NCI-H1436 treated with DMSO at 0.1 percent for 48 hours (cell line): ENCODE data around the gene PDE1C.
"Not testable (repeated sequence)": the region's sequence is repeated elsewhere in the genome, so short reads cannot be mapped to it uniquely, and the experiment has no call there.

ENCODE experiments used
- DNase-seq: peaks from one replicate; lab custom pipeline; 2025; lab: John Stamatoyannopoulos, UW

PDE1C gene

DNA sequence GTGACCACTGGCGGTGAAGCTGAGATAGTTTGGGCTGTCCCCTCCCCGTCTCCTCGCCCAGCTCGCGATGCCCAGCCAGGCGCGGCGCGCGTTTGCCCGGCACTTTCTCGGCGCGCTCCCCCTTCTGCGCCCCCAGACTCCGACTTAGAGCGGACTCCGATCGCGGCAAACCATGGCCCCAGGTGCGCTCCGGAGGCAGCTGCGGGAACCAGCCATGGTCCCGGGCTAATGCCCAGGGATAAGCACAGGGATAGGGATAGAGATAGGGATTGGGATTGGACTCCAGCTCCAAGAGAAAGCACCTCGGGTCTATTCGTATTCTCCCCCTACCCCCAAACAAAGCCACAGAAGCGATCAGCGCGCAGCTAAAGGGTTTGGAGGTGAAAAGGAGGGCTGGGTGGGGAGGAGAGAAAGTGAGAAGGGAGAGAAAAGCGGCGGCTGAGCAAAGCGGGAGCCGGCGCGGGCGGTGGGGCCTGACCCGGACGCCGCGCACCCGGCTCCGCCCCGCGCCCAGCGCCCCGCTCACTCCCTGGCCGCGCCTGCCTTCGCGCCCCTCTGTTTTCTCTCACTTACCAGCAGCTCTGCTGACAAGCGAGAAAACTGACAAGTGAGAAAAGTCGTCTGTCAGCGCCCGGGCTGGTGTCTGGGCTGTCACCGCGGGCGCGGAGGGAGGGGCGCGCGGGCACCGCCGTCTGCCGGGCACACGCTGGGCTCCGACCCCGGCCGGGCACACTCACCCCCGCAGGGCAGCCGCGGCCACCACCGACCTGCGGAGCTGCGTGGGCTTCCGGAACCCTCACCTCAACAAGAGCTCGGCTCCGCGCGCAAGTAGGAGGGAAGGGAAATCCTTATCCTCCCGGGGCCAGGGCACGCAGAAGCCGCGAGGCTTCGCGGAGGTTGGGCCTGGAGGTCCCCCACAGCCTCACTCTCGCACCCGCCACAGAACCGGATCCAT lies at the start of gene PDE1C:
PDE1C (minus strand) TSS at position 2 of the 955 bp plus-strand sequence.
- no peak for DNase-seq

DNA sequence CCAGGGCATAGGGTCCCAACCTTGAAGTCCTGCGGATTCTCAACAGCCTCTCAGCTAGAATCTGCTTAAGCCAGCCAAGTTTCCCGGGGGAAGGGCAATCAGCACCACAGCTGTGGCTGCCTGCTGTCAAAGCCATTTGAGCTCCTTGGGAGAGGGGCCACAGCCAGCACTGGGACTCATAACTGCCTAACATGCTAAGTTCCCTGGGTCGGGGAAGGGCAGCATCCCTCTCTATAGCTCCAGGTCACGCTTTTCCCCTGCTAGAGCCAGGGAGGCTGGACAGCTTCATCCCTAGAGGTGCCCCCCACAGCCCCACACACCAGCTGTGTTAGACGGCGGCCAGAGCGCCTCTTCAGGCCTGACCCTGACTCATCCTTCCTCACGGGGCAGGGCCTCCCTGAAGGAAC lies 49.6 kb upstream of the PDE1C start:
- DNase-seq = no peak

DNA sequence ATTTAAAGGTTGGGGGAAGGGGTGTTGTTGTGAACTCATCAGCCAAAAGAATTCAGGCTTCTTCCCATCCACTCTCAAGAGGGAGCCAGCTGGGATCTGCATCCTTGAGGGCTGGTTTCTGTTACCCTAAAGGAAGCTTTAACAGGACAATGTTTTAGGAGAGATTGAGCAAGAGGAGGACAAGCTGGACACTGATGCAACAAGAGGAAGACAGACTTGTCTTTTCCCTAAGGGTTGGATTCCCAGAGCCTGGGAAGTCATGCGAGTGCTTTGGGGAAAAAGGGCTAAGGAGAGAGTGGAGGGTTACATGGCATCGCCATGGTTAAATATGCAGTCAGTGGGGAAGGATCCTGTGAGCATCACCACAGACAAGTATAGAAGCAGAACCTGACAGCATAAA lies 47.6 kb upstream of the PDE1C start:
- DNase-seq = no peak

DNA sequence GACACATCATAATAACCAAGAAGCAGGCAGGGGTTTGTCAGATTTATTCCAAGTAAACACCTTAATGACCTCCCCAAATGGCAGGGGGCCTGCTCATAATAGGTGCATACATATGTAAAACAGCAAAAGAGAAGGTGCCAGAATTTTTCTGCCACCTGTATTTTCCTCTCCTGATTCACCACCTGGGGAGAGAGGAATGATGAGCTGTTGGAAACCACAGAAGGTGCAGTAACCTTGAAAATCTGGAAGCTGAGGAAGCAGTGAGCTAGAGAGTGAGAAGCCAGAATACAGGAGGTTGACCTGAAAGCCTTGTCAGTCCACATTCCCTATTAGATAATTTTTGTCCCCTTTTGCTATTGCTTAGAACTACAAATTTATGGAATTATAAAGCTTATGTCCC lies 46.2 kb upstream of the PDE1C start:
- no peak for DNase-seq

DNA sequence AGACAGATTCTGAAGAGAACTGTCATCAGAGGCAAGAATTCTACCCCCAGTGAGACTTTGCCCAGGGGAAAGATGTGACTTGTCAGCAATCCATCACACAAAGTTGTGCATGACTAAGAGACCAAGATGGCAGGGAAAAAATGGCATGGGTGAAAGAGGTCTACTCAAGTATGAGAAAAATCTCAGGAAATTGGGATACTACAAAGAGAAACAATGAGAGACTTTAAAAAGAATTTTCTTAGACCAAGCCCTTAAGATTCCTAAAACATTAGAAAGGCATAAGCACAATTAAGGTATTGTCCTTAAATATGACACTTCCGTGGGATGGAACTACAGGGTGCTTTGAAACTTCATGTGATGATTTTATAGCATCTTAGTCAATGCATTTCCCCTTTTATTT lies 45.6 kb upstream of the PDE1C start:
- DNase-seq = no peak

DNA sequence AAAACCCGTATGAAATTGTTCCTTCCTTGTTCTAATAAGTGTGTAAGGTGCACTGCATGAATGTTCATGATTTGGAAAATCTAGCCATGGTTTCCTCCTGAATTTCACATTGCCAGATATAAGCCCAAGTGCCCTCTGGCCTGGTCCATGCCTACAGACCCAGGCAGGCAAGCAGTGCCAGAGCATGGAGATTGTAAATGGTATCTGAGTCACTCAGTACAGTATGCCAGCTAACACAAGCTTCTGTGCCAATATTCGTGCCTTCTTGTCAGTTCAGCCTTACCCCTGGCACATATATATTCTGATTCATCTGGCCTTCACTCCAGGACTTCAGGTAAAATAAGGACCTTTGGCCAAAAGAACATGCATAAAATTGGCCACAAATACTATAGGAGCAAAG lies 38.4 kb upstream of the PDE1C start:
- no peak for DNase-seq

DNA sequence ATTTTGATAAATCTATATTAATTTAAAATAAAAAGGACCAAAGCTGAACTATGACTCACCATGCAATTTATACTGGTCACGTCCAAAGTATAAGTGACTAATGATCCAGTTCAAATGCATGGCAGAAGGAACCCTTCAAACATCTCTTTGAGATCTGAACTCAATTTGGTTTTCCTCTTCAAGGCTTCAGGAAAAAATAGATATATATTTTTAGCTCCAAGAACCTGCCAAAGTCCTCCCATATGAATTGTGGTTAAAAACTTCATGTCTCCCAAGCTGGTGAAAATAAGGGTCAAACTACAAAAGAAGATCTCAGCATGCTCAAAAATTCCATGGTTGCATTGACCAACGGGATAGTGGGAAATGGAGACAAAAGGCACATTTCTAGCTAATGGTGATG lies 34.6 kb upstream of the PDE1C start:
- no peak for DNase-seq

DNA sequence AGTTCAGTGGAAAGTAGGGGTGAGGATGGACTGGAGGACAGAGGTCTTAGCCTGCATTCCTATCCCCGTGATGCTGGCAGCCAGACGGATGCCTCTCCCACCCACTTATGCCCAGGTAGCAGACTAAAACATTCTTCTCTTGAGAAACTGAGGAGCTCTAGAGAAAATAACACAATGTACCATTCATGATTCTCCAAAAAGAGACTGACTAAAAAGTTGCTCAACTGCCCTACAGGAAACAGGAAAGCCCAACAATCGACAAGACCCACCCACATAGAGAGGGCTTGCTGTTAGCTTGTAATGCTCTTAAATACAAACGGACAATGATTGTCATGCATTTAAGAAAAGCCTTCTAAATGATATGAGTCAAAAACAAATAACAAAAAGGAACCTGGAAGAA lies 33.2 kb upstream of the PDE1C start:
- DNase-seq = no peak

DNA sequence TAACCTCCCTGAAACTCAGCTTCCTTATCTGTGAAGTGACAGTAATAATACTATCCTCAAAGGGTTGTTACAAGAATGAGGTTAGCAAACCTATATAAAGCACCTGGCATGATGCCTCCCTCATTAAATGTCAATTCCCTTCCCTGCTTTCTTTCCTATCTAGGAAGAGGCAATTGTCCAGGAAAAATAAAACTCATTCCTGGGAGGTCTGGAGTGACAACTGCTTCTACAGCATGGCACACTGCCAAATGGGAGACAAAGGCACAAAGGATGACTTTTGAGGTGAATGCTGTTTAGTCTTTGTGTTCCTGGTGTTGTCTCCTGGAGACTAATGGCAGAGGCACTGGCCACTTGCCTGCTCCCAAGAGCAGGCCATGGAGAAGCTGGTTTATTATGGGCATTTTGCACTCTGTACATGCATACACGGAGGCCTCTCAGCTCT lies 32.2 kb upstream of the PDE1C start:
- no peak for DNase-seq

DNA sequence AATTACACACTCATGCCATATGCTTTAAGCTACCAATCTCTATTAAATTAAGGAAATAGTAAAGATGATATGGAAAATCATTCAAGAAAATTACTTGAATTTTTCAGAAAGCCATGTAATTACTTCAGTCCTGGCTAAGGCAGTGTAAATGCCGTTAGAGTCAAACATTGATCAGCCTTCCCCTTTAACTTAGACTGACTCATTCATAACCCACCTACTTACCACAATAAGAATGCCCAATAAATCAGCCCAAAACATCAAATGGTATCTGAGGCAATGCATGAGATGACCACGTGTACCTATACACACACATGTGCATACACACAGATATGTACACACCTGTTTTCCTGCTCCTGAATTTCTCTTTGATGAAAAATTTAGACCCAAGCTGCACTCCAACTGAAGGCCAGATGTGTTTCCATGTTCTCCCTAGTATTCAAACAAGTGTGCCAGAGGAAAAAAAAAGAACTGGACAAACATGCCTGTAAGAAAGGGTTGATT lies 30.2 kb upstream of the PDE1C start:
- no peak for DNase-seq

DNA sequence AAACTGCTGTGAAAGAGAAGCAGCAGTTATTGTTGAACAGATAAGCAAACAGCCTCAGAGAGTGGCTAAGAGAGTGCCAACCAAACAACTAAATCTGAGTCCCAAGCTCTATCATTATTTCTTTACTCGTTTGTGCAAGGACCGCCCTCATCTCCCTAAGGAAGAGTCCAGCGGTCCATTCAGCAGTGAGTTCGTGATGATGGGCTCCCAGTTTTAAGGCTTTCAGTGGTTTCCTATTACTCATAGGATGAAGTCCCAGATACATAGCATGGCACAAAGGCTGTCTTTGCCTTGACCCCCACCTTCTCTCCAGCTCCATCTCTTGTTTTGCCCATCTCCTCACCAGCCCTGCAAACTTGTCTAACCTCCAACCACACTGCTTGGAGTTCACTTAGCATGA lies 24.3 kb upstream of the PDE1C start:
- no peak for DNase-seq

DNA sequence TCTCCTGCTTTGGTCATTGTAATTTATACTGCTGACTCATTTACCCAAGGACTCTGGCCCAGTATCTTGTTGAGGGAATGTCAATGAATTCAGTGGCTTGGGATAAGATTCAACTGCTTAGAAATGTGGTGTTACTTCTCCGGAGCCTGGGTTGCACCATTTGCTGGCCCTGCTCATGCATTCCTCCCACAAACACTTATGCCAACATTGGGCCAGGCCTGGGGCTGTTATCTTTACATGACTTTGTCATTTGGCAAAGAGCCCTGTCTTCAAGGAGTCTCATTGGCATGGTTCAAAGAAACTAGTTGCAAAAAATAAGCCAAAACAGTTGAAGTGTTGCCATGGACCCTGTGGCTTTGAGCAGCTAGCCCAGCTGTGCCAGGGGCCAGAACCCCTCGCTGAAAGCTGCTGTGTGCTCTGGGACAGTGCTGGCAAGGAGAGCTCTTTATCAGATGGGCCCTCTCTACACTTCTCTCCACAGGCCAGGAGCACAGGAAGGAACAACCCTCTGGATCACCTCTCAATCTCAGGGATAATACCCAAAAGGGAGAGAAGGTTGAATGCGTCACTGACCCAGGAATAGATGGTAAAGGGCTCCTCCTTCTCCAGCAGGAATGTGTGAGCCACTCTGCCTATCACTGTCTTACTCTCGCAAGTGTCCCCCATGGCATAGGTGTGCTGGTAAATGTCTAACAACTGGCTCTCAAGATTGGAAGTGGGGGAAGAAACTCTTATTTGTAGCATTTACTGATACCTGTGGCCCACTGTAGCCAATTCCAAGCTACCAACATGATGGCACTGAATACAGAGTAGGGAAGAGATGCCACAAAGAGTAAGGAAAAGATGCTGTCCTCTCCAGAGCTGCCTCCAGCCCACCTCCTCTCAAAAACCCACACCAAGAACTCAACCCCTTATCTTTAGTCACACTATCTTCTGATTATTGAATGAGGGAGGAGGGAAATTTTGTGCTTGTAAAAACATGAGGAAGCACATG lies 23.5 kb upstream of the PDE1C start:
- no peak for DNase-seq

DNA sequence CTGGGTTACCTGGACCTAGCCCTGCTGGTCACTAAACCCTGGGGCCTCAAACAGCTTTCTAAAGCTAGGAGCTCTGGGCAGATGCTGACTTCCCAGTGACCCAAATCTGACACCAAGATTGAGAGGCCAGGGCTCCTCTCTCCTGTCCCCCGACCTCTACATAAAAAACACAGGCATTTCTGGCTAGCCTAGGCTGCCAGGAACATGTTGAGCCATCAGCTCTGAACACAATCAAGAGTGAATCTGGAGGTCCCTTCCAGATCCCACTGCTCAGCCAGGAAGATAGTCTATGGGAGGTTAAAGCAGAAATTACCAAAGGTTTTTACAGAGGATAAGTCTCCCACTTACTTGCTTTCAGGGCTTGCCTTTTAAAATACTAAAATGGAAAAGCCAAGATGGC lies 22.1 kb upstream of the PDE1C start:
- no peak for DNase-seq

DNA sequence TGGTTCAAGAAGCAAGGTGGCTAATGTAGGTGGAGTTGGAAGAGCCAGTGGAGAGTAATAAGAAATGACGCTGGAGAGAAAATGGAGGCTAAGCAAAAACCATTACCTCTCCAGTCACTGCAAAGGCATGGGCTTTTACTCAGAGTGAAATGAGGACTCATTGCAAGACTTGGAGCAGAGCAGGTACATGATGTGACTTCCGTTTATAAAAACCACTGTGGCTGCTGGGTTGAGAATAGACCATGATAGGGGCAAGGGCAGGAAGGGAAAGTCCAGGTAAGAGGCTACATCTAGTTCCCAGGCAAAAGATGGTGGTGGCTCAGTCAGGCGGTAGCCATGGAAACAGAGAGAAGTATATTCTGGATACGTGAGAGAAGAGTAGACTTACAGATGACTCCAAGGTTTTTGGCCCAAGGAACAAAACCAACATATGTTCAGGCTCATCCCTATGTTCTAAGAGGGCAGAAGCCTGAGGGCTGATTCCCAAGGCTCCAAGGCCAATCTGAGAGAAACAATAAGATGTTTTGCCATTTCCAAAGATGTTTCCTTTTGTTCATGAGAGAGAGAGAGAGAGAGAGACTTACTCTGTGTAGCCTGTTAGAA lies 21.5 kb upstream of the PDE1C start:
- no peak for DNase-seq

DNA sequence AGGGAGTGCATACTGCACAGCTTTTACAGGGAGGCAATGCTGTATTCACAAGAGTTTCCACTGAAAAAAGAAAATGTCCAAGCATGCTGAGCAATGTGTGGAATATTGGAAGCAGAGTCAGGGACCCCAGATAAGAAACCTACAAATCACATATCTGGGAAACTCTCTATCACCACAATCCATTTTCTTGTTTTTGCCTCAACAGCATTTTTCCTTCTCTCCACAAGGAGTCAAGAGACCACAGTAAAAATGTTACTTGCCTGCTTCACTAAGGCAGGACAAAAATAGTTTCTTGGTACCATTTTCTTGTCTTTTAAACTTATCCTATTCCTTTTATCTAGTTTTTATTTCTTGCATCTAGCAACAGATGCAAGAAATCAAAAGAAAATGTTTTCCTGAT lies 19.5 kb upstream of the PDE1C start:
- DNase-seq = no peak

DNA sequence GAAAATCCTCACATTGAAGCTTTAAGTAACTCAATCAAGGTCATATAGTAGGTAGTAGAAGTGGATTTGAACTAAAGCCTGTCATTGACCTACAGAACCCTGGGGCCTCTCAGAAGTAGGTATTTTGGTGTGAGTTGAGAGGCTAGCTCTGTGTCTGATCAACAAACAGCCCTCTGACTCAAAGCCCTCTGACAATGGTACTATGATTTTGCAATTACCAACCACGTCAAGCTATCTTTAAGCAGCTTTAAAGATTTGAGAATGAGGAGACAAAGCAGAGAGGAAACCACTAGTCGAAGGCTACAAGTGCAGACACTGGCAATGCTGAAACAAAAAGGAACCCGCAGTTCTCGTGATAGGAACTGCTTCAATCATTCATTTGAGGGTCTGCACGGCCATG lies 19.0 kb upstream of the PDE1C start:
- no peak for DNase-seq

DNA sequence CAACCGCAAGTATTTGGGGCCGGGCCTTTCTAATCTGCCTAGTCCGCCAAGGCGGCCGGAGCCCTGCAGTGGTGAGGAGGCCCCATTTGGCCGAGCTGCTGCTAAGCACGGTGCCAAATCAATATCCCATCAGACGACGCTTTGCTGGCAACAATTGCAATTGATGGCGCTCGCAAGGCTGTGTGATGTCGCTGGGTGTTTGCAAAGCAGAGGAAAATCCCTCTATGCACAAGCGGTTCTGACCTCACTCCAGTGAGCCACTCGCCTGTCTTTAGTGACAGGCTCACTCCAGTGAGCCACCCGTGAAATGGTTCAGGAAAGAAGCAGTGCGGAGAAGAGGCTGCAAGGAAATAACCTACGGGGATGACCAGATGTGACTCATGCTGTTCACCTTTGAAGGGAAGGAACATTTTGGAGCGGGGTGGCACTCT lies 18.3 kb upstream of the PDE1C start:
- no peak for DNase-seq

DNA sequence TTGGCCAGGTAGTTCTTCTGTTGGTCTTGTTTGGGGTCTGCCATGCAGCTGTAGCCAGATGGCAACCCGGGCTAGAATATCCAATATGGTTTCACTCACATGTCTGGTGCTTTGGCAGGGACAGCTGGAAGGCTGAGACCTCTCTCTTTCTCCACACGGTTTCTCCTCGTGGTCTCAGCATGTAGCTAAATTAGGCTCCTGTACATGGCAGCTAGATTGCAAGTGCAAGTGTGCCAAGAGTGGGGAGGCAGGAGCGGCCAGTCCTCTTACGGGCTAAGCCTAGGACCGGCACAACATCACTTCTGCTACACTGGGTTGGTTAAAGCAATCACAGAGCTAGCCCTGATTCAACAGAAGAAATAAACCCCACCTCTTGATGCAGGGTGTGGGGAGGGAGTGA lies 9.3 kb upstream of the PDE1C start:
- no peak for DNase-seq

DNA sequence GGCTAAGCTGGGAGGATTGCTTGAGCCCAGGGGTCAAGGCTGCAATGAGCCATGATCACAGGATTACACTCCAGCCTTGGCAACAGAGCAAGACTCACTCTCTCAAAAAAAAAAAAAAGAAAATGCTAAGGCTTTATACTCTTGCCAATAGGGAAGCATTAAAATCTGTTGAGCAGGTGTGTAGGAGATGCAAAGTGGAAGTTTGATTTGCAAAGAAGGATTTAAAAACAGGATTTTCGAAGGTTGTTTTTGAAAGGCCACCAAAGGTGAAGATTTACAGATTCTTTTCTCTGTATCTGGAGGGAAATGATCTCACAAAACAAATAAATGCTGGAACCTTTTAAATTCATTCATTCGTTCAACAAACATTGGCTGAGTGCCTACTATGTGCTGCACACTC lies 8.6 kb upstream of the PDE1C start:
- DNase-seq = no peak

DNA sequence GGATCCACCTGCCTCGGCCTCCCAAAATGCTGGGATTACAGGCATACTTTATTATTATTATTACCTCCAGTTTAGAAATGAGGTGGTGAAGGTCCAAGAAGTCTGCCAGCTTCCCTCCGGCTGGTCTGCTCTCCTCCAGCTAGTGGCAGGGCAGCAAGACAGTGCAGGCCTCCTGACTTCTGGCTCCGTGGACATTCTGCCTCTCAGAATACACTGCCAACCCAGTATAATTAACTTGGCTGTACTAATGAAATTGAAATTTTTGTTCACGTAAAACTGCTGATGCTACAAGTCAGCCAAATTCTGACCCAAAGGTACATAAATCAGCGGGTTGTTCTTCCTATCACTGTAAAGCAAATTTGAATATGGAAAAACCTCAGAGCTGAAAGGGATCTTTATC lies 7.6 kb upstream of the PDE1C start:
- no peak for DNase-seq

DNA sequence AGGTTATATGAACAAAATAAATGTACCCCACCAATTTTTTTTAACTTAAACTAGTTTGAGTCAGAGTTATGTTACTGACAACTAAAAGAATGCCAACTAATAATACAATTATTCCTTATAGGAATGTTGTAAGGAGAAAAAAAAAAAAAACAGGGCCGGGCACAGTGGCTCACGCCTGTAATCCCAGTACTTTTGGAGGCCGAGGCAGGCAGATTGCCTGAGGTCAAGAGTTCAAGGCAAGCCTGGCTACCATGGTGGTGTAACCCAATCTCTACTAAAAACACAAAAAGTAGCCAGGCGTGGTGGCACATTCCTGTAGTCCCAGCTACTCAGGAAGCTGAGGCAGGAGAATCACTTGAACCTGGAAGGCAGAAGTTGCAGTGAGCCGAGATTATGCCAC lies 6.6 kb upstream of the PDE1C start:
- DNase-seq = not testable (repeated sequence)

DNA sequence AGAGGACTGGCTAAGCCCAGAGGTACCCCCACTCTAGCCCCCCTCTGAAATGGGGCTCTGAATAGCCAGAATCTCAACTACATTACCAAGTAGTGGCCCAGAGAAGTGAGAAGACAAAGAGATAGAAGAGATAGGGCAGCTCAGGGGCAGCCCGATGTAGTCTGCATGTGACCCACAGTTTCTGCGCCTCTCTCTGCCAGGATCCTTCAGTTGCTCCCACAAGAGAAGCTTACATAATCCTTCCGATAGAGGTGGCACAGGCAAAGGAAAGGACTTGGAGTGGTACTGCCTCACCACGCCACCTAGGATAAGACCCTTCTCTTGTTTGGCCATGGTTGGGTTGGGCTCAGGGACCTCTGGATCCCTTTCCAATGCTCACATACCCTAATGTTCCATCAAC lies 5.4 kb upstream of the PDE1C start:
- DNase-seq = no peak
